Kasumi-1 (cell line): ENCODE results near the gene ZGLP1.
"Not testable (repeated sequence)": the region's sequence is repeated elsewhere in the genome, so short reads cannot be mapped to it uniquely, and the experiment has no call there.

Source experiments
- DNase-seq, 2 experiments: peaks; one replicate each; lab custom pipeline; 2025; lab: John Stamatoyannopoulos, UW

Gene ZGLP1

GRCh38 chr19:10293637-10294367, 15.8 kb downstream of the ZGLP1 start:
- DNase-seq = no peak

- DNase-seq = no peak
Observed at GRCh38 chr19:10292789-10293636, 16.6 kb downstream of the ZGLP1 start.

- DNase-seq = peak; percentile 35 to 41
Observed at GRCh38 chr19:10292206-10292788, 17.3 kb downstream of the ZGLP1 start.

GRCh38 chr19:10291554-10292205, 17.9 kb downstream of the ZGLP1 start:
- DNase-seq = no peak

- peak; percentile 43 to 57 for DNase-seq
Observed at GRCh38 chr19:10290876-10291553, 18.6 kb downstream of the ZGLP1 start.

GRCh38 chr19:10290357-10290875, 19.2 kb downstream of the ZGLP1 start:
- peak; percentile 33 to 46 for DNase-seq

GRCh38 chr19:10289836-10290356, 19.7 kb downstream of the ZGLP1 start, which contains the start of gene ICAM5:
Gene ICAM5 (plus strand): TSS chr19:10289952. CDS start chr19:10290044, 92 bp downstream.
- peak; percentile 55 to 61 for DNase-seq

- DNase-seq = peak; percentile 79 to 89
Observed at GRCh38 chr19:10289167-10289835, 20.3 kb downstream of the ZGLP1 start.

- peak; percentile 89 to 93 for DNase-seq
Observed at GRCh38 chr19:10288662-10289166, 20.9 kb downstream of the ZGLP1 start.

- peak; percentile 89 to 91 for DNase-seq
Observed at GRCh38 chr19:10286803-10287737, 22.5 kb downstream of the ZGLP1 start, which contains the start of gene ICAM4. Gene ICAM4 (plus strand): TSS chr19:10286955. CDS start chr19:10287013, 58 bp downstream.

- no peak for DNase-seq
Observed at GRCh38 chr19:10285393-10285792, 24.2 kb downstream of the ZGLP1 start.

GRCh38 chr19:10284960-10285278, 24.7 kb downstream of the ZGLP1 start:
- no peak for DNase-seq

GRCh38 chr19:10284065-10284959, 25.3 kb downstream of the ZGLP1 start:
- no peak for DNase-seq

- no peak for DNase-seq
Observed at GRCh38 chr19:10283301-10284064, 26.1 kb downstream of the ZGLP1 start.

- DNase-seq = not testable (repeated sequence)
Observed at GRCh38 chr19:10282043-10282442, 27.6 kb downstream of the ZGLP1 start.

GRCh38 chr19:10279737-10280442, 29.7 kb downstream of the ZGLP1 start:
- DNase-seq = no peak

- no peak for DNase-seq
Observed at GRCh38 chr19:10278935-10279334, 30.7 kb downstream of the ZGLP1 start.
